ENCODE results near the gene PRKAR2B.
A peak's percentile ranks its signal among the peaks of the same experiment; 100 is the strongest.
"Not testable (repeated sequence)": the region's sequence is repeated elsewhere in the genome, so short reads cannot be mapped to it uniquely, and the experiment has no call there.

PRKAR2B gene

GRCh38 chr7:107027208-107027607 is 17.3 kb upstream of the PRKAR2B start:
- no peak for DNase-seq (ENCODE audit: low spot score)

- no peak for DNase-seq (ENCODE audit: low spot score)
These were observed 15.3 kb upstream of the PRKAR2B start for GRCh38 chr7:107029061-107029763.

GRCh38 chr7:107029764-107030286 is 14.7 kb upstream of the PRKAR2B start:
- DNase-seq (ENCODE audit: low spot score): no peak

GRCh38 chr7:107032050-107032449 is 12.5 kb upstream of the PRKAR2B start:
- DNase-seq (ENCODE audit: low spot score): no peak

GRCh38 chr7:107032720-107033438 is 11.6 kb upstream of the PRKAR2B start:
- no peak for DNase-seq (ENCODE audit: low spot score)

GRCh38 chr7:107034553-107034952 is 10.0 kb upstream of the PRKAR2B start:
- DNase-seq (ENCODE audit: low spot score): no peak

- peak; percentile 92 for DNase-seq (ENCODE audit: low spot score)
These were observed 9.1 kb upstream of the PRKAR2B start for GRCh38 chr7:107035446-107035845.

GRCh38 chr7:107036535-107036934 is 8.0 kb upstream of the PRKAR2B start:
- no peak for DNase-seq (ENCODE audit: low spot score)

GRCh38 chr7:107037717-107038603 is 6.5 kb upstream of the PRKAR2B start:
- no peak for DNase-seq (ENCODE audit: low spot score)

- no peak for DNase-seq (ENCODE audit: low spot score)
These were observed 5.2 kb upstream of the PRKAR2B start for GRCh38 chr7:107039199-107039900.

GRCh38 chr7:107041097-107041496 is 3.4 kb upstream of the PRKAR2B start:
- no peak for DNase-seq (ENCODE audit: low spot score)

GRCh38 chr7:107041764-107042163 is 2.7 kb upstream of the PRKAR2B start:
- DNase-seq (ENCODE audit: low spot score): not testable (repeated sequence)

GRCh38 chr7:107042326-107042910 is 2.1 kb upstream of the PRKAR2B start:
- not testable (repeated sequence) for DNase-seq (ENCODE audit: low spot score)

- DNase-seq (ENCODE audit: low spot score): no peak
These were observed 1.0 kb upstream of the PRKAR2B start for GRCh38 chr7:107043491-107043890.

GRCh38 chr7:107043921-107044346 is 571 bp upstream of the PRKAR2B start:
- no peak for DNase-seq (ENCODE audit: low spot score)

GRCh38 chr7:107045195-107045960 is 873 bp downstream of the PRKAR2B start:
- DNase-seq (ENCODE audit: low spot score): no peak

GRCh38 chr7:107045980-107046379 is 1.5 kb downstream of the PRKAR2B start:
- no peak for DNase-seq (ENCODE audit: low spot score)

GRCh38 chr7:107046491-107047259 is 2.2 kb downstream of the PRKAR2B start:
- no peak for DNase-seq (ENCODE audit: low spot score)

- DNase-seq (ENCODE audit: low spot score): no peak
These were observed 3.6 kb downstream of the PRKAR2B start for GRCh38 chr7:107047902-107048782.
